GM12878 (cell line): ENCODE results near the gene PRKCE. TPM values are rescaled to one million over a fixed set of nuclear protein-coding genes. Genes with fewer than 3 reads are reported as not detected.

Experiments used
- ATAC-seq: fragments of 200-7000 bp; cut with Tn5 transposase; 3 replicates; pipeline ENCODE4 v1.9.1; 2020; ENCODE audit warnings: mild to moderate bottlenecking, moderate library complexity
- BruUV-seq: library from RNA; stranded (reverse); fragments of 400-500 nt; replicated peaks from 2 replicates; lab custom pipeline; 2021; lab: Mats Ljungman, UMichigan
- CTCF ChIA-PET: fragments of 300-600 bp; sonication (Branson Sonifier 250); formaldehyde crosslinking; extraction: SDS; loops from one replicate; lab custom pipeline; 2021; ENCODE audit warnings: inconsistent platforms; lab: Yijun Ruan, JAX
- POLR2A ChIA-PET: fragments of 350-600 bp; formaldehyde crosslinking; extraction: SDS; loops from one replicate; lab custom pipeline; 2021; ENCODE audit warnings: inconsistent platforms; lab: Charles Lee
- RAD21 ChIA-PET: fragments of 300-600 bp; sonication (Branson Sonifier 250); formaldehyde crosslinking; loops from one replicate; lab custom pipeline; 2023; ENCODE audit warnings: antibody characterized with exemption; ENCODE audit not compliant: unreplicated experiment; lab: Charles Lee
- SMC1A ChIA-PET: fragments of 300-600 bp; sonication (Branson Sonifier 250); formaldehyde crosslinking; loops from one replicate; lab custom pipeline; 2023; ENCODE audit not compliant: unreplicated experiment, uncharacterized antibody; lab: Charles Lee
- DNase-seq: peaks from one replicate; pipeline ENCODE4 v3.0.0-alpha.2; 2011; ENCODE audit warnings: low read depth, low spot score
- FAIRE-seq: peaks from 3 replicates; lab custom pipeline; 2011; peaks lifted over from hg19 to GRCh38; lab: Jason Lieb, UNC
- H2AFZ ChIP-seq: 2 replicates; pipeline ENCODE4 v1.6.0; 2011; ENCODE audit warnings: low read depth, low read length, control low read depth; ENCODE audit not compliant: control insufficient read depth
- H3K27ac ChIP-seq: 2 replicates; pipeline ENCODE4 v1.5.1; 2011; ENCODE audit warnings: control low read depth; ENCODE audit not compliant: control insufficient read depth, insufficient read depth
- H3K27me3 ChIP-seq, 2 experiments: replicated peaks in 1 of 2; 2 replicates each; pipeline versions ENCODE4 v1.6.0 to v1.6.1; 2011; ENCODE audit warnings: low read length in 1 of 2; ENCODE audit not compliant: control insufficient read depth in 2 of 2, insufficient read depth in 2 of 2
- H3K36me3 ChIP-seq, 2 experiments: 2 replicates each; pipeline ENCODE4 v1.5.1; 2011; ENCODE audit warnings: low read length in 1 of 2; ENCODE audit not compliant: control insufficient read depth in 2 of 2, insufficient read depth in 2 of 2
- H3K4me1 ChIP-seq: 2 replicates; pipeline ENCODE4 v1.6.1; 2011; ENCODE audit warnings: mild to moderate bottlenecking, low read length, moderate library complexity, mixed read lengths; ENCODE audit not compliant: control insufficient read depth, insufficient read depth
- H3K4me2 ChIP-seq: 2 replicates; pipeline ENCODE4 v1.6.0; 2011; ENCODE audit warnings: control low read depth; ENCODE audit not compliant: control insufficient read depth, insufficient read depth
- H3K4me3 ChIP-seq: fragments of 200-600 bp; sonication (generic); 2 replicates; pipeline ENCODE4 v1.5.1; 2016
- H3K79me2 ChIP-seq: 2 replicates; pipeline ENCODE4 v1.6.0; 2011; ENCODE audit warnings: low read length; ENCODE audit not compliant: control insufficient read depth, insufficient read depth
- H3K9ac ChIP-seq: 2 replicates; pipeline ENCODE4 v1.8.0; 2011; ENCODE audit warnings: low read length, control low read depth, mixed read lengths; ENCODE audit not compliant: control insufficient read depth, insufficient read depth
- H3K9me3 ChIP-seq: replicated peaks from 3 replicates; pipeline ENCODE4 v1.5.1; 2011; ENCODE audit warnings: mild to moderate bottlenecking, low read length; ENCODE audit not compliant: control insufficient read depth, insufficient read depth
- H4K20me1 ChIP-seq: 2 replicates; pipeline ENCODE4 v1.6.0; 2011; ENCODE audit not compliant: control insufficient read depth, insufficient read depth
- CBX3 ChIP-seq: fragments of 200-600 bp; sonication (generic); IDR thresholded peaks from 2 replicates; pipeline ENCODE4 v1.6.1; 2016; ENCODE audit warnings: low read depth, borderline replicate concordance
- CEBPB ChIP-seq, 2 experiments: fragments of 150-350 bp in 1 of 2; IDR thresholded peaks; 2 replicates each; pipeline ENCODE4 v1.6.1; 2012 to 2014; ENCODE audit warnings: low read depth in 2 of 2, low read length in 2 of 2, borderline replicate concordance in 1 of 2, inconsistent platforms in 1 of 2
- EED ChIP-seq: sonication (generic); IDR thresholded peaks from 2 replicates; pipeline ENCODE4 v1.6.1; 2016; ENCODE audit warnings: antibody characterized with exemption, low read depth
- ETV6 ChIP-seq, 2 experiments: fragments of 450-650 bp in 1 of 2; IDR thresholded peaks in 1 of 2; conservative IDR thresholded peaks in 1 of 2; 2 replicates each; pipeline ENCODE4 v1.6.1; 2014; ENCODE audit warnings: antibody characterized with exemption in 1 of 2, borderline replicate concordance in 1 of 2, low read depth in 1 of 2, mild to moderate bottlenecking in 1 of 2, moderate library complexity in 1 of 2
- HDGF ChIP-seq: fragments of 450-650 bp; IDR thresholded peaks from 2 replicates; pipeline ENCODE4 v1.6.1; 2016; ENCODE audit warnings: antibody characterized with exemption
- LARP7 ChIP-seq: fragments of 450-650 bp; IDR thresholded peaks from 2 replicates; pipeline ENCODE4 v1.6.1; 2017; ENCODE audit warnings: mild to moderate bottlenecking
- MTA2 ChIP-seq: fragments of 450-650 bp; IDR thresholded peaks from 2 replicates; pipeline ENCODE4 v1.6.1; 2016; ENCODE audit warnings: low read depth, mild to moderate bottlenecking, moderate library complexity
- MTA3 ChIP-seq: IDR thresholded peaks from 2 replicates; pipeline ENCODE4 v1.6.1; 2012; ENCODE audit warnings: low read length, inconsistent platforms, borderline replicate concordance
- NFIC ChIP-seq: IDR thresholded peaks from 2 replicates; pipeline ENCODE4 v1.6.1; 2012; ENCODE audit warnings: low read depth, mild to moderate bottlenecking, inconsistent platforms, low read length, moderate library complexity
- RAD21 ChIP-seq: IDR thresholded peaks from 2 replicates; pipeline ENCODE4 v1.6.1; 2011; ENCODE audit warnings: mild to moderate bottlenecking, low read depth, low read length, moderate library complexity; ENCODE audit not compliant: insufficient read depth
- SMAD1 ChIP-seq: fragments of 450-650 bp; IDR thresholded peaks from 2 replicates; pipeline ENCODE4 v1.6.1; 2018; ENCODE audit warnings: mild to moderate bottlenecking, low read depth; ENCODE audit not compliant: partially characterized antibody
- STAT1 ChIP-seq: fragments of 450-650 bp; conservative IDR thresholded peaks from 2 replicates; pipeline ENCODE4 v1.6.1; 2014; ENCODE audit warnings: antibody characterized with exemption, mild to moderate bottlenecking
- TCF12 ChIP-seq: IDR thresholded peaks from 2 replicates; pipeline ENCODE4 v1.6.1; 2011; ENCODE audit warnings: low read depth, mild to moderate bottlenecking, low read length
- ZNF24 ChIP-seq: fragments of 450-650 bp; IDR thresholded peaks from 2 replicates; pipeline ENCODE4 v1.6.1; 2017; ENCODE audit warnings: antibody characterized with exemption, mild to moderate bottlenecking
- WGBS: methylation state at CpG from one replicate; pipeline ENCODE4 v1.1.6; 2016; ENCODE audit warnings: low lambda C conversion rate; ENCODE audit not compliant: insufficient replicate concordance, insufficient coverage; ENCODE audit errors: missing lambda C conversion rate; 5-methylcytosine and 5-hydroxymethylcytosine counted together
- in situ Hi-C: fragments of 300-500 bp; cut with MboI; formaldehyde crosslinking; loops from 9 replicates; pipeline ENCODE4 v1.14.3; 2018; ENCODE audit warnings: mixed read lengths
- intact Hi-C: fragments of 100-400 bp; cut with micrococcal nuclease; formaldehyde crosslinking; loops from one replicate; pipeline ENCODE4 v1.14.2; 2022; ENCODE audit not compliant: unreplicated experiment
- polyA plus RNA-seq, 11 experiments: library from polyadenylated mRNA; depleted of rRNA in 4 of 11; unstranded in 6 of 11; stranded (reverse) in 5 of 11; fragments of >200 nt; fragmentation: Nextera tagmentation in 4 of 11; fragmentation: Illumina TruSeq in 1 of 11; extraction: Ambion mirVana in 4 of 11; extraction: Trizol in 1 of 11; gene quantifications; 1 replicate in 1 of 11; 2 replicates in 10 of 11; pipeline versions ENCODE4 v1.2.1 to v1.2.3, GENCODE V29; 2011 to 2016; ENCODE audit warnings: inconsistent platforms in 2 of 11, missing spikeins in 2 of 11, low read depth in 1 of 11
- total RNA-seq, 4 experiments: library from RNA; depleted of rRNA in 3 of 4; stranded (reverse); fragments of >200 nt in 3 of 4; fragmentation: Illumina TruSeq in 1 of 4; extraction: Trizol in 1 of 4; gene quantifications; 2 replicates each; pipeline versions ENCODE4 v1.2.1 to v1.2.3, GENCODE V29; 2013 to 2021
- TF ChIP-seq, protein P1 (sequence below): fragments of 450-650 bp; IDR thresholded peaks from 2 replicates; pipeline ENCODE4 v1.6.1; 2016; ENCODE audit warnings: mild to moderate bottlenecking
- TF ChIP-seq, protein P2 (sequence below): fragments of 450-650 bp; IDR thresholded peaks from 2 replicates; pipeline ENCODE4 v1.6.1; 2017; ENCODE audit warnings: mild to moderate bottlenecking, moderate library complexity
- TF ChIP-seq, protein P3 (sequence below): fragments of 450-650 bp; IDR thresholded peaks from 2 replicates; pipeline ENCODE4 v1.6.1; 2017; ENCODE audit warnings: mild to moderate bottlenecking

Gene PRKCE
- total and polyA plus RNA-seq, 10 of the 15 experiments (the other 5 are each of a cell fraction or from before 2014, with no cell fraction given), result 2.6 to 28.2 (median 11.3) TPM

DNA sequence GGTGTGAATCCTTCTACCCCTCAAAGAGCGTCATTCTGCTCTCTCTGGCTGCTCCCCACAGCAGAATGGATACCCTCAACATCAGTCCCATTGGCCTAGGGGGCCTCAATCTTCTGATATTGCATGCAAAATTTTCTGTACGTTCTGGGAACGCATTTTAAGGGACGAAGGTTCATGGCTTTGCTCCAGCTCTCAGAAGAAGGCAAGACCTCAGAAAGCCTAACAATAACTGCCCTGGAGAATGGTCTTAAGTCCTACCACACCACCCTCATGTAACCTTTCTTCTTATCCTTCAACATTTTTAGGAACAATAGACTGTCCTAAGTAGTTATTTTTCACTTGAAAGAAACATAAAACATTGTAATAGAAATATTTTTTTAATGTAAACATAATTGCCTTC is 212.6 kb downstream of the PRKCE start:
- H3K9ac ChIP-seq, result no peak overlapping the region
- H3K27ac ChIP-seq, result no peak overlapping the region
- DNase-seq (no peak), FAIRE-seq (no peak), ATAC-seq (no peak)
- ChIA-PET CTCF (interaction anchor here (0.6 to 1.5 kb wide), 5 partner anchors 12 to 71 kb away, joined by 3 to 6 read pairs (median 3); no protein-coding TSS in a partner anchor), POLR2A (interaction anchor here (0.7 to 1.2 kb wide), 4 partner anchors 9 to 45 kb away, joined by 3 to 4 read pairs (median 3); no protein-coding TSS in a partner anchor), RAD21 (interaction anchor here (1.4 to 6.8 kb wide), 5 partner anchors 11 to 29 kb away, joined by 3 to 85 read pairs (median 6); no protein-coding TSS in a partner anchor), SMC1A (interaction anchor here (0.6 to 9.7 kb wide), 7 partner anchors 10 to 597 kb away, joined by 3 to 124 read pairs (median 4); no protein-coding TSS in a partner anchor)
- BruUV-seq, result no TSS peak
- no peak overlapping the region for H3K4me3 ChIP-seq
- H3K79me2 ChIP-seq, result peaks cover 7% of the 10 kb centered on the region
- intact Hi-C loops (no loop called here), in situ Hi-C loops (no loop called here)
- H3K9me3 ChIP-seq, result no peaks in the 10 kb centered on the region; the same call in 2 of the 3 replicates
- WGBS, result 75% methylated on average over 4 of the region's 4 CpGs
- H4K20me1 ChIP-seq, result no peaks in the 10 kb centered on the region
- no peaks in the 10 kb centered on the region for H3K27me3 ChIP-seq
- peaks cover 40% of the 10 kb centered on the region for H3K4me1 ChIP-seq
- no peak overlapping the region for H2AFZ ChIP-seq
- no peaks in the 10 kb centered on the region; a peak in 1 of 4 replicates for H3K36me3 ChIP-seq
- H3K4me2 ChIP-seq, result no peak overlapping the region
- TF ChIP-seq LARP7, result no peak
- TF ChIP-seq STAT1, result no peak
- TF ChIP-seq RAD21, result no peak
- no peak for TF ChIP-seq MTA2
- no peak for TF ChIP-seq NFIC
- TF ChIP-seq ZNF24, result no peak
- TF ChIP-seq EED, result no peak
- TF ChIP-seq MTA3, result no peak
- TF ChIP-seq CEBPB (IDR thresholded peaks at IDR 0.05; ENCODE audit: borderline replicate concordance in 1 of 2, low read depth in 2 of 2, low read length in 2 of 2), result no peak
- no peak for TF ChIP-seq ETV6 (conservative IDR thresholded peaks at IDR 0.05 in 1 of 2, IDR thresholded peaks at IDR 0.05 in 1 of 2; ENCODE audit: borderline replicate concordance in 1 of 2, low read depth in 1 of 2)
- TF ChIP-seq TCF12, result no peak
- TF ChIP-seq, protein P1, sequence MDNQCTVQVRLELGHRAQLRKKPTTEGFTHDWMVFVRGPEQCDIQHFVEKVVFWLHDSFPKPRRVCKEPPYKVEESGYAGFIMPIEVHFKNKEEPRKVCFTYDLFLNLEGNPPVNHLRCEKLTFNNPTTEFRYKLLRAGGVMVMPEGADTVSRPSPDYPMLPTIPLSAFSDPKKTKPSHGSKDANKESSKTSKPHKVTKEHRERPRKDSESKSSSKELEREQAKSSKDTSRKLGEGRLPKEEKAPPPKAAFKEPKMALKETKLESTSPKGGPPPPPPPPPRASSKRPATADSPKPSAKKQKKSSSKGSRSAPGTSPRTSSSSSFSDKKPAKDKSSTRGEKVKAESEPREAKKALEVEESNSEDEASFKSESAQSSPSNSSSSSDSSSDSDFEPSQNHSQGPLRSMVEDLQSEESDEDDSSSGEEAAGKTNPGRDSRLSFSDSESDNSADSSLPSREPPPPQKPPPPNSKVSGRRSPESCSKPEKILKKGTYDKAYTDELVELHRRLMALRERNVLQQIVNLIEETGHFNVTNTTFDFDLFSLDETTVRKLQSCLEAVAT, result no peak
- TF ChIP-seq, protein P2, sequence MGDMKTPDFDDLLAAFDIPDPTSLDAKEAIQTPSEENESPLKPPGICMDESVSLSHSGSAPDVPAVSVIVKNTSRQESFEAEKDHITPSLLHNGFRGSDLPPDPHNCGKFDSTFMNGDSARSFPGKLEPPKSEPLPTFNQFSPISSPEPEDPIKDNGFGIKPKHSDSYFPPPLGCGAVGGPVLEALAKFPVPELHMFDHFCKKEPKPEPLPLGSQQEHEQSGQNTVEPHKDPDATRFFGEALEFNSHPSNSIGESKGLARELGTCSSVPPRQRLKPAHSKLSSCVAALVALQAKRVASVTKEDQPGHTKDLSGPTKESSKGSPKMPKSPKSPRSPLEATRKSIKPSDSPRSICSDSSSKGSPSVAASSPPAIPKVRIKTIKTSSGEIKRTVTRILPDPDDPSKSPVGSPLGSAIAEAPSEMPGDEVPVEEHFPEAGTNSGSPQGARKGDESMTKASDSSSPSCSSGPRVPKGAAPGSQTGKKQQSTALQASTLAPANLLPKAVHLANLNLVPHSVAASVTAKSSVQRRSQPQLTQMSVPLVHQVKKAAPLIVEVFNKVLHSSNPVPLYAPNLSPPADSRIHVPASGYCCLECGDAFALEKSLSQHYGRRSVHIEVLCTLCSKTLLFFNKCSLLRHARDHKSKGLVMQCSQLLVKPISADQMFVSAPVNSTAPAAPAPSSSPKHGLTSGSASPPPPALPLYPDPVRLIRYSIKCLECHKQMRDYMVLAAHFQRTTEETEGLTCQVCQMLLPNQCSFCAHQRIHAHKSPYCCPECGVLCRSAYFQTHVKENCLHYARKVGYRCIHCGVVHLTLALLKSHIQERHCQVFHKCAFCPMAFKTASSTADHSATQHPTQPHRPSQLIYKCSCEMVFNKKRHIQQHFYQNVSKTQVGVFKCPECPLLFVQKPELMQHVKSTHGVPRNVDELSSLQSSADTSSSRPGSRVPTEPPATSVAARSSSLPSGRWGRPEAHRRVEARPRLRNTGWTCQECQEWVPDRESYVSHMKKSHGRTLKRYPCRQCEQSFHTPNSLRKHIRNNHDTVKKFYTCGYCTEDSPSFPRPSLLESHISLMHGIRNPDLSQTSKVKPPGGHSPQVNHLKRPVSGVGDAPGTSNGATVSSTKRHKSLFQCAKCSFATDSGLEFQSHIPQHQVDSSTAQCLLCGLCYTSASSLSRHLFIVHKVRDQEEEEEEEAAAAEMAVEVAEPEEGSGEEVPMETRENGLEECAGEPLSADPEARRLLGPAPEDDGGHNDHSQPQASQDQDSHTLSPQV, result no peak
- TF ChIP-seq, protein P3, sequence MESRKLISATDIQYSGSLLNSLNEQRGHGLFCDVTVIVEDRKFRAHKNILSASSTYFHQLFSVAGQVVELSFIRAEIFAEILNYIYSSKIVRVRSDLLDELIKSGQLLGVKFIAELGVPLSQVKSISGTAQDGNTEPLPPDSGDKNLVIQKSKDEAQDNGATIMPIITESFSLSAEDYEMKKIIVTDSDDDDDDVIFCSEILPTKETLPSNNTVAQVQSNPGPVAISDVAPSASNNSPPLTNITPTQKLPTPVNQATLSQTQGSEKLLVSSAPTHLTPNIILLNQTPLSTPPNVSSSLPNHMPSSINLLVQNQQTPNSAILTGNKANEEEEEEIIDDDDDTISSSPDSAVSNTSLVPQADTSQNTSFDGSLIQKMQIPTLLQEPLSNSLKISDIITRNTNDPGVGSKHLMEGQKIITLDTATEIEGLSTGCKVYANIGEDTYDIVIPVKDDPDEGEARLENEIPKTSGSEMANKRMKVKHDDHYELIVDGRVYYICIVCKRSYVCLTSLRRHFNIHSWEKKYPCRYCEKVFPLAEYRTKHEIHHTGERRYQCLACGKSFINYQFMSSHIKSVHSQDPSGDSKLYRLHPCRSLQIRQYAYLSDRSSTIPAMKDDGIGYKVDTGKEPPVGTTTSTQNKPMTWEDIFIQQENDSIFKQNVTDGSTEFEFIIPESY, result no peak
- TF ChIP-seq CBX3, result no peak
- TF ChIP-seq SMAD1, result no peak
- no peak for TF ChIP-seq HDGF
